Activated CD4-positive, alpha-beta memory T cell treated with anti-CD3 and anti-CD28 coated beads, Interleukin-2, amount 10 ng/mL, durations not matched to agents 7 days and 5 days (primary cell): ENCODE measurements around the gene NR2F6. TPM values are rescaled to one million over a fixed set of nuclear protein-coding genes. Genes with fewer than 3 reads are reported as not detected.
A peak's percentile ranks its signal among the peaks of the same experiment; 100 is the strongest.

ENCODE experiments used
- CTCF ChIA-PET: fragments of 350-600 bp; sonication (Branson Sonifier 250); formaldehyde crosslinking; loops from one replicate; lab custom pipeline; 2021; ENCODE audit warnings: antibody characterized with exemption, inconsistent platforms; lab: Charles Lee
- POLR2A ChIA-PET: fragments of 350-600 bp; sonication (Branson Sonifier 250); formaldehyde crosslinking; loops from one replicate; lab custom pipeline; 2021; ENCODE audit warnings: antibody characterized with exemption; lab: Charles Lee
- DNase-seq: peaks from one replicate; pipeline ENCODE4 v3.0.0-alpha.2; 2020
- H3K27ac Mint-ChIP-seq: one replicate; pipeline ENCODE4 v1.8.0; 2021; ENCODE audit warnings: mild to moderate bottlenecking, mixed read lengths
- H3K27me3 Mint-ChIP-seq: one replicate; pipeline ENCODE4 v1.8.0; 2021; ENCODE audit warnings: mixed read lengths
- H3K36me3 Mint-ChIP-seq: one replicate; pipeline ENCODE4 v1.8.0; 2021; ENCODE audit warnings: low read depth, mixed read lengths
- H3K4me1 Mint-ChIP-seq: one replicate; pipeline ENCODE4 v1.8.0; 2021; ENCODE audit warnings: mixed read lengths
- H3K4me3 Mint-ChIP-seq: one replicate; pipeline ENCODE4 v1.8.0; 2021; ENCODE audit warnings: mild to moderate bottlenecking, mixed read lengths
- H3K9me3 Mint-ChIP-seq: one replicate; pipeline ENCODE4 v1.8.0; 2021; ENCODE audit warnings: mixed read lengths
- total RNA-seq, 2 experiments: library from RNA; stranded (reverse); gene quantifications; one replicate each; pipeline ENCODE4 v1.2.3, GENCODE V29; 2021

NR2F6 gene
- total RNA-seq = 1 to 10 TPM; 5.7 to 6.5 TPM

DNA sequence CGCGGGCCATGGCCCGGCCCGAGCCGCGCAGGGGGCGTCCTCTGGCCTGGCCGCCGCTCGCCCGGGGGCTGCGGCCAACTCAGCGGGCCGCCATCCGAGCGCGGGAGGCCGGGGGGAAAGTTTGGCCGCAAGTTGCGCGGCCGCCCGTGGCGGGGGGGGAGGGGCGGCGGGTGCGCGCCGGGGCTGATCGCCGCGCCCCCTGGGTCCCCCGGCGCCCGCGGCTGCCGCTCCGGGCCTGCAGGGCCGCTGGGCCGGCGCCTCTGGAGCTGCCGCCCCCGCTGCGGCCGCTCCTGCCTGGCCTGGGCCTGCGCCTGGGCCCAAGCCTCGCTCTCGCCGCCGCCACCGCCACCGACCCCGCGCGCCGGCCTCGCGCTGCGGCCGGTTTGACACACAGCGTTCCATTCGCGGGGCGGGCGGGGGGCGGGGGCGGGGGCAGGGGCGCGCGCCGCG is at the start of gene NR2F6:
NR2F6 (minus strand) TSS at position 385 of the 450 bp plus-strand sequence. CDS start 699 bp downstream, outside the sequence.
- H3K27me3 Mint-ChIP-seq = peaks cover 17% of the 10 kb centered on the region
- CTCF ChIA-PET = no interaction called here
- peak within 1 kb of the TSS; percentile 81 for H3K4me3 Mint-ChIP-seq
- POLR2A ChIA-PET = interaction anchor here (1.3 to 1.4 kb wide), 2 partner anchors 10 to 19 kb away, joined by 5 read pairs; partner anchors contain the start of gene OCEL1
- H3K9me3 Mint-ChIP-seq = no peaks in the 10 kb centered on the region
- peak within 1 kb of the TSS; percentile 49 for H3K27ac Mint-ChIP-seq
- no peak for DNase-seq
- H3K4me1 Mint-ChIP-seq = peaks cover 10% of the 10 kb centered on the region
- no peaks in the 10 kb centered on the region for H3K36me3 Mint-ChIP-seq

DNA sequence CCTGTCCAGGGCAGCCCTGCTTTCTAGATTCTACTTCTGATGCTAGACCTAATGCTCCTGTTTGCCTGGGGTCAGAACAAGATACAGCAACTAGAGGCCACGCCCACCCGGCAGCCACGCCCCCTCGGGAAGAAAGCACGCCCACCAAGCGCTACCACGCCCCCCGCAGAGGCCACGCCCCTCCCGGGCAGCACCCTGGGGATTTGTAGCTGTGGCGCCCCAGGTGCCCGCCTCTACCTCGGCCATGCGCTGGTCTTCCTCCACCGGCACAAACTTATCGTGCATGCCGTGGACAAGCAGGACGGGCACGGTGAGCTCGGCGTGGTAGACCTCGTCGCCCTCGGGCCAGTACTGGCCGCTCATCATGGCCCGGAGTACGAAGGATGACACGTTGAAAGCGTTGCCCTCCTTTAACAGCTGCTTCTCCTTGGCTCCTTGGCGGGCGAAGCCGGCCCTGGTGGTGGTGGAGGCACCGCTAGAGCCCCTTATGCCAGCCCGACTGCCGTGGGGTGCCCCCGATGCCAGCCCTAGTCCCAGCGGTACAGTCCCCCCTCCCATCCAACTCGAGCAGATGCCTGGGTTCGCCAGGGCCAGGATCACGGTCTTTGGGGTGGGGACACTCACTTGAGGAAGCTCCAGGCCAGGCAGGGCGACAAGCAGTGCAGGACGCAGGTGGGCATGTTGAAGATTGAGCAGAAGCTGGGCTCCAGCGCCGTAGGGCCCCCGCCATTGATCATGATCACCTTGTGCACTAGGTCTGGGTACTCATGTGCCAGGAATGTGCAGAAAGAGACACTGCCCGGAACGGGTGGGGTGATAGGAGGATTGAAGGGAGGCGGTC is 48.6 kb upstream of the NR2F6 start:
- peaks cover 7% of the 10 kb centered on the region for H3K36me3 Mint-ChIP-seq
- ChIA-PET CTCF (interaction anchor here (1.1 kb wide), 1 partner anchor 92 kb away, joined by 5 read pairs; no protein-coding TSS in a partner anchor), POLR2A (interaction anchor here (1.1 to 2.9 kb wide), 2 partner anchors 10 to 215 kb away, joined by 3 to 13 read pairs; partner anchors contain the start of gene ABHD8)
- H3K27me3 Mint-ChIP-seq = peaks cover 3% of the 10 kb centered on the region
- no peak overlapping the region for H3K27ac Mint-ChIP-seq
- no peaks in the 10 kb centered on the region for H3K9me3 Mint-ChIP-seq
- H3K4me3 Mint-ChIP-seq = no peak overlapping the region
- DNase-seq = peak; percentile 66
- H3K4me1 Mint-ChIP-seq = peaks cover 15% of the 10 kb centered on the region

DNA sequence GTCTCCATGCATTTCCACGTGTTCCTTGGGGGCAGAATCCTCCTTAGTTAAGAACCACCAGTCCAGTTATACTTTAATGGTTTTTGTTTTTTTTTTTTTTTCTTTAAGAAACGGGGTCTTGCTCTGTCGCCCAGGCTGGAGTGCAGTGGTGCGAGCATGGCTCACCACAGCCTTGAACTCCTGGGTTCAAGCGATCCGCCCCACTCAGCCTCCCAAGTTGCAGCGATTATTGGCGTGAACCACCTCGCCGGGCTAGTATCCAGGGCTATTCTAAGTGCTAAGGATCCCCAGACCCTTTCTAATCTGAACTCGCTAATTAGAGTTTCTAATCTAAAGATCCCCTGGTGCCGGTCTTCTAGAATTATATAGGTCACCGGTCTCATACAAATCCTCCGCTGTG is 47.9 kb upstream of the NR2F6 start:
- CTCF ChIA-PET = interaction anchor here (0.8 to 1.8 kb wide), 12 partner anchors 10 to 126 kb away, joined by 3 to 11 read pairs (median 6); partner anchors contain the start of genes ABHD8, ANO8, BABAM1 and MRPL34
- POLR2A ChIA-PET = interaction anchor here (2.0 to 2.9 kb wide), 2 partner anchors 10 to 13 kb away, joined by 5 to 13 read pairs; partner anchors contain the start of gene ABHD8
- Mint-ChIP-seq H3K9me3 (no peaks in the 10 kb centered on the region), H3K4me1 (peaks cover 15% of the 10 kb centered on the region), H3K27ac (no peak overlapping the region), H3K27me3 (peaks cover 3% of the 10 kb centered on the region), H3K36me3 (peaks cover 7% of the 10 kb centered on the region), H3K4me3 (no peak overlapping the region)
- no peak for DNase-seq

DNA sequence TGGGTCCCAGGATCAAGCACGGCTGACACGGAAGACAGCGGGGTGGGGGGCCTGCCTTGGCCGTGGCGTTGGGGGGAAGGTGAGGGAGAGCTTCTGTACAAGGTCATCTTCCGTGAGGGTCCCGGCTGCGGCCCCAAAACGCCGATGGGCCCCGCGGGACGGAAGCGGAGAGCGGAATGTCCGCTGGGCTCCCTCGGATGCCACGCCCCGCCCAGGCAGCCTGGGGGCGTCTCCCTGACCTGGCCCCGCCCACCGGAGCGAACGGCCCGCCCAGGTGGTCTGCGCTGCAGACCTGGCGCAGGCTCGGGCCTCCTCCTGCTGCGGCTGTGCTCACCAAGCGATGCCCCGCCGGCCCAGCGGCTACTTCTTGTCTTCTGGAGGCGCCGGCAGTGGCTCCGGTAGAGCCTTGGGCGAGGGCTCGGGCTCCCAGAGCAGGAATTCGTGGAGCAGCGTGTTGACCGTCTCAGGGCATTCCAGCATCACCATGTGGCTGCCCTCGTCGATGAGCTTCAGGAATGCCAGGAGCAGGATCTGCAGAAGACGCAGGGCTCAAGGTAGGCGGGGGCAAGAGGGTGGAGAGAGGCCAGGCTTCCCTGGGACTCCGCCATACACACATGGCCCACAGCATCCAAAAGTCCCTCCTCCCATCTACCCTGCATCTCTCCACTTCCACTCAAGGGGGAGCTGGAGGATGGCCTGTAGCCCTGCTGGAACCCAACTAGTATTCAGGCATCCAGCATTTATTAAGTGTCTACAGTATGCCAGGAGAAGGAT is 46.8 kb upstream of the NR2F6 start:
- peaks cover 3% of the 10 kb centered on the region for H3K27me3 Mint-ChIP-seq

DNA sequence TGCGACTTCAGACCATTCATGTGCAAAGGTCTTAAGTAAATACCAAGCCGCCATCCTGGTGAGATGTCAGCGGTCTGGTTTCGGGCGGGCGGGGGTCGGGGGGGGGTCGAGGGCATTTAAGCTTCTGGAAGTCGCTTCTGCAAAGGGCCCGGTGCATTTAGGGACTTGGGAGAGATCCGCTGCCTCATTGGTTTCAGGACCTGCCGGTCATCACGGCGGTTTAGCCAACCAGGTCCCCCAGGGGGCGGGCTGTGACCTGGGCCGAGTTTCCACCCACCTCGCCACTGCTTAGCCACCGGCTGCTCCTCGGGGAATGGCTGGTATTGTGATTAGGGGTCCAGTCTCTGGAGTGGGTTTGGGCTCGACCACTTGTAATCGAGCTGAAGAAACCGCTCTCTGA is 43.8 kb upstream of the NR2F6 start:
- peak; percentile 55 for DNase-seq
- H3K36me3 Mint-ChIP-seq = peaks cover 2% of the 10 kb centered on the region
- no peak overlapping the region for H3K4me3 Mint-ChIP-seq
- H3K27me3 Mint-ChIP-seq = peaks cover 3% of the 10 kb centered on the region
- CTCF ChIA-PET = interaction anchor here (2.2 kb wide), 1 partner anchor 16 kb away, joined by 5 read pairs; the partner anchor contains the start of gene MRPL34
- H3K4me1 Mint-ChIP-seq = peaks cover 12% of the 10 kb centered on the region
- H3K27ac Mint-ChIP-seq = no peak overlapping the region
- POLR2A ChIA-PET = interaction anchor here (1.2 to 2.9 kb wide), 2 partner anchors 9 to 22 kb away, joined by 3 to 8 read pairs; partner anchors contain the start of genes ANKLE1 and BABAM1
- H3K9me3 Mint-ChIP-seq = no peaks in the 10 kb centered on the region

More for the DNA sequence above, 46.8 kb upstream of the NR2F6 start:
- ChIA-PET CTCF (interaction anchor here (0.6 to 2.6 kb wide), 22 partner anchors 9 to 127 kb away, joined by 3 to 15 read pairs (median 4); partner anchors contain the start of genes ABHD8, ANKLE1, ANO8 and BABAM1), POLR2A (interaction anchor here (0.8 to 2.9 kb wide), 8 partner anchors 11 to 96 kb away, joined by 3 to 13 read pairs (median 4); partner anchors contain the start of genes ABHD8, ANKLE1 and DDA1)
- Mint-ChIP-seq H3K4me1 (peaks cover 15% of the 10 kb centered on the region), H3K9me3 (no peaks in the 10 kb centered on the region), H3K4me3 (peak overlapping the region; percentile 83), H3K27ac (peak overlapping the region; percentile 40), H3K36me3 (peaks cover 2% of the 10 kb centered on the region)
- peak; percentile 82 for DNase-seq

DNA sequence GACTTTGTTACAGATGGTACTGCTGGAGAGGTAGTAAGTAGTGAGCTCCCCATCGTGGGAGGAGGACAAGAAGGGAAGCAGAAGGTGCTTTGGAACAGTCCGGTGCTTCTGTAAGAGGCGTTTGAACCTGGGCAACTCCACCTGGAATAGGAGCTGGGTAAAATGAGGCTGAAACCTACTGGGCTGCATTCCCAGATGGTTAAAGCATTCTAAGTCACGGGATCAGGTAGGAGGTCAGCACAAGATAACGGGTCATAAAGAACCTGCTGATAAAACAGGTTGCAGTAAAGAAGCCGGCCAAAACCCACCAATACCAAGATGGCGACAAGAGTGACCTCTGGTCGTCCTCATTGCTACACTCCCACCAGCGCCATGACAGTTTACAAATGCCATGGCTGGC is 41.0 kb upstream of the NR2F6 start:
- Mint-ChIP-seq H3K4me3 (no peak overlapping the region), H3K27ac (no peak overlapping the region), H3K36me3 (peaks cover 10% of the 10 kb centered on the region), H3K9me3 (no peaks in the 10 kb centered on the region), H3K4me1 (peaks cover 9% of the 10 kb centered on the region), H3K27me3 (peaks cover 3% of the 10 kb centered on the region)
- CTCF ChIA-PET = no interaction called here
- no peak for DNase-seq
- POLR2A ChIA-PET = no interaction called here

DNA sequence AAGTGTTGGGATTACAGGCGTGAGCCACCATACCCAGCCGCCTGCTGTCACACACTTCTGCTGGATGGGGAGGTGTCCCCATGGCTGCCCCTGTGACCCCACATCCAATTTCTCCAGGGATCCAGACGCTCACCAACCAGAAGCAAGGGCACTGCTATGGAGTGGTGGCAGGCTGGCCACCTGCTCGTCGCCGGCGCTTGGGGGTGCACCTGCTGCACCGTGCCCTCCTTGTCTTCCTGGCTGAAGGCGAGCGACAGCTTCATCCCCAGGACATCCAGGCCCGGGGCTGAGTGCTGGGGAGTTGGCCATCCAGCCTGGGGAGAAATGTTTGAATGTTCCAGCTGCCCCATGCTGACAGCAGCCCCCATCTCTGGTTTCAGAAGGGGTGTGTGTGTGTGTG is 40.5 kb upstream of the NR2F6 start:
- Mint-ChIP-seq H3K9me3 (no peaks in the 10 kb centered on the region), H3K4me1 (peaks cover 10% of the 10 kb centered on the region), H3K4me3 (no peak overlapping the region), H3K27ac (no peak overlapping the region), H3K27me3 (peaks cover 3% of the 10 kb centered on the region), H3K36me3 (peaks cover 10% of the 10 kb centered on the region)
- no peak for DNase-seq
- ChIA-PET POLR2A (no interaction called here), CTCF (no interaction called here)

DNA sequence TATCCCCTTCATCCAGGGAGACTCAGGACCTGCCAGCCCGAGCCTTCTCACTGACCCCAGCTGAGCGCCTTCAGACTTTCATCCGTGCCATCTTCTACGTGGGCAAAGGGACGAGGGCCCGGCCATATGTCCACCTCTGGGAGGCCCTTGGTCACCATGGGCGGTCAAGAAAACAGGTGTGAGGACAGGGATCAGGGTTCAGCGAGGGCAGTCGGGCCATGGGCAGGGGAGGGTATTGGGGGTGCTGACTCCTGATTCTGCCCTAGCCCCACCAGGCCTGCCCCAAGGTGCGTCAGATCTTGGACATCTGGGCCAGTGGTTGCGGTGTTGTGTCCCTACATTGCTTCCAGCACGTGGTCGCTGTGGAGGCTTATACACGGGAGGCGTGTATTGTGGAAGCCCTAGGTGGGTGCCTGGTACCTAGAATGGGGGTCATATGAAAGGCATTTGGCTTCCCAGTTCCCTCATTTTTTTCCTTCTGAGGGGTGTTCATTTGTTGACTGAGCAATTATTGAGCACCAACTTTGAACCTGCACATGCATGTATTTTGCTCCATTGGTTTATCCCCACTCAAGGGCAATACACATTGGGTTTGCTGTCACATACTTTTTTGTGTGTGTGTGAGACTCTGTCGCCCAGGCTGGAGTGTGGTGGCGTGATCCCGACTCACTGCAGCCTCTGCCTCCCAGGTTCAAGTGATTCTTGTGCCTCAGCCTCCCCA is 39.9 kb upstream of the NR2F6 start:
- Mint-ChIP-seq H3K27me3 (peaks cover 3% of the 10 kb centered on the region), H3K4me1 (peaks cover 12% of the 10 kb centered on the region), H3K9me3 (no peaks in the 10 kb centered on the region), H3K36me3 (peaks cover 10% of the 10 kb centered on the region), H3K27ac (no peak overlapping the region), H3K4me3 (no peak overlapping the region)
- no peak for DNase-seq
- CTCF ChIA-PET = interaction anchor here (0.8 kb wide), 1 partner anchor 234 kb away, joined by 3 read pairs; no protein-coding TSS in a partner anchor
- POLR2A ChIA-PET = no interaction called here

DNA sequence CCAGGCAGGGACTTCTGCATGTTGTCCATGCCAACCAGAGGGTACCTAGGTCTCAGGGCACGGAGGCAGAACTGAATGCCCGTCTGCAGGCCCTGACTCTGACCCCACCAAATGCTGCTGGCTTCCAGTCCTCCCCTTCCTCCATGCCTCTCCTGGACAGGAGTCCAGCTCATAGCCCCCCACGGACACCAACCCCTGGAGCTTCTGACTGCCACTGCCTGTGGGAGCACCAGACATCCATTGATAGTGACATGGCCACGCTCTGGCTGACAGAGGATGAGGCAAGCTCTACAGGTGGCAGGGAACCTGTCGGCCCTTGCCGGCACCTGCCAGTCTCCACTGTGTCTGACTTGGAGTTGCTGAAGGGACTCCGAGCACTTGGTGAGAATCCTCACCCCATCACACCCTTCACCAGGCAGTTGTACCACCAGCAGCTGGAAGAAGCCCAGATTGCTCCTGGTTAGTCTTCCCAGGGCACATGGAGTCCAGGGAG is 37.8 kb upstream of the NR2F6 start:
- ChIA-PET POLR2A (interaction anchor here (1.3 kb wide), 1 partner anchor 69 kb away, joined by 3 read pairs; the partner anchor contains the start of gene USE1), CTCF (interaction anchor here (0.8 to 5.4 kb wide), 7 partner anchors 8 to 215 kb away, joined by 3 to 64 read pairs (median 7); partner anchors contain the start of genes BABAM1, DDA1 and USHBP1)
- Mint-ChIP-seq H3K27ac (no peak overlapping the region), H3K4me3 (peak overlapping the region; percentile 40), H3K27me3 (no peaks in the 10 kb centered on the region), H3K9me3 (no peaks in the 10 kb centered on the region), H3K4me1 (peaks cover 14% of the 10 kb centered on the region), H3K36me3 (peaks cover 10% of the 10 kb centered on the region)
- DNase-seq = no peak

DNA sequence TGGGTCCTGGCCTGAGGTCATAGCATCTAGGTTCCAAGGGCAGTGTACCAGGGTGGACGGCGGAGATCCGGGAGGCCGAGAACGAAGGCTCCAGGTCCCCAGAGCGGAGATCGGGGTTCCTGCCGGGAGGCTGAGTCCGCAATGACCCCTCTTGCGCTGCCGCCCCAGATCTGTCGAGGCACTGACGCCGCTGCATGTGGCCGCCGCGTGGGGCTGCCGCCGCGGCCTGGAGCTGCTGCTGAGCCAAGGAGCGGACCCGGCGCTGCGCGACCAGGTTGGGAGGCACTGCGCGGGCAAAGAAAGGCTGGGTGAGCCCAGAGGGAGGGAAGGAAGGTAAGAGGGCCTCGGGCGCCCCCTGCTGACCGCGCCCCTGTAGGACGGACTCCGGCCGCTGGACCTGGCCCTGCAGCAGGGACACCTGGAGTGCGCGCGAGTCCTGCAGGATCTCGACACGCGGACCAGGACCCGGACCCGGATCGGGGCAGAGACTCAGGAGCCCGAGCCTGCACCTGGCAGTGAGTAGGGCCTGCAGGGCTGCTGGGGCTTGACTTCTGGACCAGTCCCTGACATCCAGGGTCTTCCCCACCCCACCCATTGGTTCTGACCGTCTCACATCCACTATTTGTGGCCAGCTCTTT is 36.9 kb upstream of the NR2F6 start:
- Mint-ChIP-seq H3K27me3 (no peaks in the 10 kb centered on the region), H3K4me3 (peak overlapping the region; percentile 85), H3K36me3 (peaks cover 11% of the 10 kb centered on the region), H3K27ac (peak overlapping the region; percentile 75), H3K9me3 (no peaks in the 10 kb centered on the region), H3K4me1 (peaks cover 14% of the 10 kb centered on the region)
- peak; percentile 84 for DNase-seq
- ChIA-PET CTCF (interaction anchor here (0.7 to 5.4 kb wide), 10 partner anchors 9 to 214 kb away, joined by 3 to 64 read pairs (median 4); partner anchors contain the start of genes BABAM1, DDA1, USE1 and USHBP1), POLR2A (interaction anchor here (1.0 to 3.5 kb wide), 9 partner anchors 10 to 206 kb away, joined by 3 to 26 read pairs (median 3); partner anchors contain the start of genes BABAM1, OCEL1 and USE1)
